HG03045 (cell line): Measurements from ENCODE around the gene RPS15A.
"Not testable (repeated sequence)": the region's sequence is repeated elsewhere in the genome, so short reads cannot be mapped to it uniquely, and the experiment has no call there.

Experiments
- ATAC-seq: cut with Tn5 transposase; IDR thresholded peaks from one replicate; pipeline ENCODE4 v1.9.1; 2021; ENCODE audit warnings: mild to moderate bottlenecking, moderate library complexity; ENCODE audit not compliant: unreplicated experiment

Gene RPS15A

DNA sequence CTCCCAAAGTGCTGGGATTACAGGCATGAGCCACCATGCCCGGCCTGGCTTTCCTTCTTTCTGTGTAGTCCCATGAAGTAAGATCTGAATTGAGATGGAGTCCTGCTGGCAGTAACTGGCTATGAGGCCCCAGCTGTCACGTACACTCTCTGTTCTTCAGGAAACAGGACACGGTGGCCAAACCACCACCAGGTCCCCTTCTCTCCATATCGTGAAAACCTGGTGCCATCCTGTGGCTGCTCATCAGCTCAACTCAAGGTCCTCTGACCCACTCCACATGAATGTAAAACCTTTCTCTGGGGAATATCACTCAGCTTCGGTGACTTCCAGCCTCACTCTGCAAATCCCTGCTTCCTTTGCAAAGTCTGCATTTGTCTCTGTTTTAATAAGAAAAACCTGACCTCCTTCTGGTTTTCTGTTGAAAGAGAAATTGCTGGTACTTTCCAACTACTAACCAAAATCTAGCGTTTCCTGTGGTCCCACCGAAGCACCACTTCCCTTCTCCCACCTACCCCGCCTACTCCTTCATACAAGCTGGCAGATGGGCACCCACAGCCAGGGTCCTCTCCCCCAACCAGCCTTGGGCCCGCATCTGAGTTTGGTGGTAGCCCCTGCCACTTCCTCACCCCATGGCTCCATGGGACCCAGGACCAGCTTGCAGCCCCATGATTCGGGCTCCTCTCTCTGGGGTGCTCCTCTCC is 32.0 kb downstream of the RPS15A start:
- peak; percentile 47 for ATAC-seq

GRCh38 chr16:18756639-18757038 is 33.5 kb downstream of the RPS15A start:
- not testable (repeated sequence) for ATAC-seq

DNA sequence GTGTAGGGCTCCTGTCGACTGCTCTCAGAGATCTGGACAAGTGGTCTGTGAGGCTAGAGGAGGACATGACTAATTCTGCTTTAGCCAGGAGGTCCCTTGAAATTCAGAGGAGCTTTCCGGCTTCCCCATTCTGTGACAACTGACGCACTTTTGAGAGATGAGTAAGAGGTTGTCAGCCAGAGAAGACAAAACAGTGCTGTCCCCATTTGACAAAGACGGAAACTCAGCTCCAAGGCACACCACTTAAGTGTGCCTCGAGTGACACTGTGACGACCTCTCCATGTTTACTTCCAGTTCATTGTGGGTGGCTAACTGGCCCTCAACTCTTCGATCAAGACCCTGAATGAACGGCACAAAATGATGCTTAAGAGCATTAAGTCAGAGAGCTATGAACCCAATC is 47.3 kb downstream of the RPS15A start:
- ATAC-seq, result not testable (repeated sequence)

- ATAC-seq, result not testable (repeated sequence)
Measured at GRCh38 chr16:18740027-18740426, 50.1 kb downstream of the RPS15A start.

DNA sequence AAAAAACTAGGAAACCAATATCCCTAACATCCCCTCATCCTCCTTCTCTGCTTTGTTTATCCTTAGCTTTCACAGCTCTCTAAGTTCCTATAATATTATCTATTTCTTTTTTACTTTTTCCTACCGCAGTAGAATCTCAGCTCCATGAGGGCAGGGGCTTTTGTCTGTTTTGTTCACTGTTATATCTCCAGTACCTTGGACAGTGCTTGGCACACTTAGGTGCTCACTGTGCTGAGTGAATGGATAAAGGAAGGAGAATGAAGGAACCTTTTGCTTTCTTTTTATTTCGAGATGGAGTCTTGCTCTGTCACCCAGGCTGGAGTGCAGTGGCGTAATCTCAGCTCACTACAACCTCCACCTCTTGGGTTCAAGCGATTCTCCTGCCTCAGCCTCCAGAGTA is 51.4 kb downstream of the RPS15A start:
- ATAC-seq, result not testable (repeated sequence)

- not testable (repeated sequence) for ATAC-seq
Measured at GRCh38 chr16:18734279-18734678, 55.9 kb downstream of the RPS15A start.
